Esophagus (tissue), 2 donors: ENCODE data around the gene STK40. TPM values are rescaled to one million over a fixed set of nuclear protein-coding genes. Genes with fewer than 3 reads are reported as not detected.

ENCODE experiments used
- H3K27ac ChIP-seq, 2 donors: one replicate each; pipeline ENCODE4 v1.5.1; 2013; ENCODE audit warnings: low read depth in 2 of 2, mild to moderate bottlenecking in 2 of 2, inconsistent platforms in 1 of 2, low read length in 1 of 2, moderate library complexity in 1 of 2
- H3K27me3 ChIP-seq, 2 donors: one replicate each; pipeline ENCODE4 v1.6.1; 2013; ENCODE audit warnings: low read length in 2 of 2, control low read depth in 1 of 2, mild to moderate bottlenecking in 1 of 2; ENCODE audit not compliant: insufficient read depth in 2 of 2, control insufficient read depth in 1 of 2
- H3K36me3 ChIP-seq, 2 donors: one replicate each; pipeline ENCODE4 v1.6.1; 2013; ENCODE audit warnings: low read length in 1 of 2; ENCODE audit not compliant: control insufficient read depth in 2 of 2, insufficient read depth in 2 of 2
- H3K4me1 ChIP-seq, 2 donors: one replicate each; pipeline ENCODE4 v1.6.1; 2013; ENCODE audit warnings: low read length in 1 of 2; ENCODE audit not compliant: control insufficient read depth in 2 of 2, insufficient read depth in 2 of 2
- H3K4me3 ChIP-seq, 2 donors: one replicate each; pipeline ENCODE4 v1.5.1; 2013; ENCODE audit warnings: low read length in 2 of 2, mild to moderate bottlenecking in 2 of 2, low read depth in 1 of 2, moderate library complexity in 1 of 2
- H3K9me3 ChIP-seq, 2 donors: one replicate each; pipeline ENCODE4 v1.6.1; 2013; ENCODE audit warnings: mild to moderate bottlenecking in 2 of 2, low read depth in 1 of 2, low read length in 1 of 2, moderate library complexity in 1 of 2; ENCODE audit not compliant: control insufficient read depth in 2 of 2, insufficient read depth in 1 of 2
- WGBS, 2 donors: extraction: QIAGEN DNeasy Blood & Tissue Kit; methylation state at CpG; one replicate each; pipeline ENCODE4 v1.1.7; 2013; 5-methylcytosine and 5-hydroxymethylcytosine counted together
- polyA plus RNA-seq, 2 donors: library from polyadenylated mRNA; stranded (reverse); fragments of 200-250 nt; gene quantifications; one replicate each; pipeline ENCODE4 v1.2.3, GENCODE V29; 2013
- donor health status: healthy with polysubstance abuse.
- donor health status: Bipolar disorder and iron deficiency.

The STK40 gene
- polyA plus RNA-seq, 2 donors, result 33.9 to 34.5 TPM

GRCh38 chr1:36306902-36307456 is 78.7 kb downstream of the STK40 start:
- Histone ChIP-seq H3K9me3 (no peaks in the 10 kb centered on the region), H3K27ac (peak overlapping the region; percentile 88 to 96), H3K27me3 (no peaks in the 10 kb centered on the region), H3K4me3 (peak overlapping the region; percentile 71 to 90), H3K36me3 (peaks cover 2 to 9% of the 10 kb centered on the region in 2 donors), H3K4me1 (peaks cover 0 to 12% of the 10 kb centered on the region in 2 donors)
- 1% methylated on average over 44 to 46 of the region's 46 CpGs for WGBS, 2 donors

GRCh38 chr1:36306210-36306901 is 79.4 kb downstream of the STK40 start, which contains the start of gene SH3D21:
Gene SH3D21 (plus strand): TSS chr1:36306368. CDS start chr1:36306421, 53 bp downstream.
- WGBS, 2 donors, result 3% methylated on average over 60 to 65 of the region's 65 CpGs

GRCh38 chr1:36305915-36306209 is 79.9 kb downstream of the STK40 start:
- 38 to 47% methylated on average over 7 of the region's 7 CpGs for WGBS, 2 donors
- Histone ChIP-seq H3K4me1 (peaks cover 0 to 12% of the 10 kb centered on the region in 2 donors), H3K27ac (peak overlapping the region; percentile 88 to 96)

More at GRCh38 chr1:36306210-36306901, 79.4 kb downstream of the STK40 start, which contains the start of gene SH3D21:
- H3K4me3 ChIP-seq, result peak within 1 kb of the TSS; percentile 71 to 90
- no peaks in the 10 kb centered on the region for H3K9me3 ChIP-seq
- peak within 1 kb of the TSS; percentile 88 to 96 for H3K27ac ChIP-seq
- H3K36me3 ChIP-seq, result peaks cover 5 to 15% of the 10 kb centered on the region in 2 donors
- peaks cover 0 to 12% of the 10 kb centered on the region in 2 donors for H3K4me1 ChIP-seq
- H3K27me3 ChIP-seq, result no peaks in the 10 kb centered on the region

GRCh38 chr1:36304970-36305914 is 80.5 kb downstream of the STK40 start:
- Histone ChIP-seq H3K4me3 (no peak overlapping the region), H3K27ac (peak overlapping the region; percentile 88 to 96), H3K4me1 (peaks cover 0 to 12% of the 10 kb centered on the region in 2 donors), H3K9me3 (no peaks in the 10 kb centered on the region), H3K27me3 (no peaks in the 10 kb centered on the region), H3K36me3 (peaks cover 11 to 21% of the 10 kb centered on the region in 2 donors)
- 69 to 75% methylated on average over 10 of the region's 10 CpGs for WGBS, 2 donors

More at GRCh38 chr1:36305915-36306209, 79.9 kb downstream of the STK40 start:
- Histone ChIP-seq H3K4me3 (peak overlapping the region; percentile 71 to 90), H3K27me3 (no peaks in the 10 kb centered on the region), H3K36me3 (peaks cover 10 to 17% of the 10 kb centered on the region in 2 donors), H3K9me3 (no peaks in the 10 kb centered on the region)

- Histone ChIP-seq H3K36me3 (peaks cover 11 to 21% of the 10 kb centered on the region in 2 donors), H3K4me3 (no peak overlapping the region), H3K4me1 (peaks cover 0 to 12% of the 10 kb centered on the region in 2 donors), H3K27me3 (no peaks in the 10 kb centered on the region), H3K27ac (no peak overlapping the region), H3K9me3 (no peaks in the 10 kb centered on the region)
- 72 to 76% methylated on average over 7 of the region's 7 CpGs for whole genome bisulfite sequencing, 2 donors
These were observed 81.2 kb downstream of the STK40 start for GRCh38 chr1:36304521-36304920.

- Histone ChIP-seq H3K27ac (no peak overlapping the region), H3K9me3 (no peaks in the 10 kb centered on the region), H3K27me3 (no peaks in the 10 kb centered on the region), H3K36me3 (peaks cover 11 to 21% of the 10 kb centered on the region in 2 donors), H3K4me3 (no peak overlapping the region), H3K4me1 (peaks cover 0 to 12% of the 10 kb centered on the region in 2 donors)
- WGBS, 2 donors, result 93 to 94% methylated on average over 23 of the region's 23 CpGs
These were observed 81.9 kb downstream of the STK40 start for GRCh38 chr1:36303650-36304360.

GRCh38 chr1:36303244-36303643 is 82.5 kb downstream of the STK40 start:
- Histone ChIP-seq H3K4me1 (peaks cover 0 to 12% of the 10 kb centered on the region in 2 donors), H3K27me3 (no peaks in the 10 kb centered on the region), H3K27ac (no peak overlapping the region), H3K9me3 (no peaks in the 10 kb centered on the region), H3K36me3 (peaks cover 11 to 24% of the 10 kb centered on the region in 2 donors), H3K4me3 (no peak overlapping the region)
- WGBS, 2 donors, result 70 to 72% methylated on average over 5 of the region's 5 CpGs

GRCh38 chr1:36301220-36301619 is 84.5 kb downstream of the STK40 start:
- no peaks in the 10 kb centered on the region for H3K27me3 ChIP-seq
- peaks cover 11 to 23% of the 10 kb centered on the region in 2 donors for H3K36me3 ChIP-seq
- H3K9me3 ChIP-seq, result no peaks in the 10 kb centered on the region
- no peak overlapping the region for H3K27ac ChIP-seq
- H3K4me1 ChIP-seq, result peaks cover 0 to 6% of the 10 kb centered on the region in 2 donors
- H3K4me3 ChIP-seq, result no peak overlapping the region
- WGBS, 2 donors, result 80 to 84% methylated on average over 1 of the region's 1 CpG

- H3K36me3 ChIP-seq, result peaks cover 11 to 25% of the 10 kb centered on the region in 2 donors
- peak overlapping the region; percentile 32 to 54 for H3K27ac ChIP-seq
- H3K4me3 ChIP-seq, result no peak overlapping the region
- H3K4me1 ChIP-seq, result no peaks in the 10 kb centered on the region
- WGBS, 2 donors, result 87 to 88% methylated on average over 1 of the region's 1 CpG
- H3K27me3 ChIP-seq, result no peaks in the 10 kb centered on the region
- H3K9me3 ChIP-seq, result no peaks in the 10 kb centered on the region
These were observed 85.2 kb downstream of the STK40 start for GRCh38 chr1:36300526-36300925.
